COLO829 (cell line): ENCODE results near the gene CD44.

Experiments
- DNase-seq: peaks from one replicate; pipeline ENCODE4 v3.0.0; 2012; ENCODE audit warnings: low spot score

CD44 gene

GRCh38 chr11:35237860-35238715 is 99.1 kb downstream of the CD44 start:
- DNase-seq: no peak

DNA sequence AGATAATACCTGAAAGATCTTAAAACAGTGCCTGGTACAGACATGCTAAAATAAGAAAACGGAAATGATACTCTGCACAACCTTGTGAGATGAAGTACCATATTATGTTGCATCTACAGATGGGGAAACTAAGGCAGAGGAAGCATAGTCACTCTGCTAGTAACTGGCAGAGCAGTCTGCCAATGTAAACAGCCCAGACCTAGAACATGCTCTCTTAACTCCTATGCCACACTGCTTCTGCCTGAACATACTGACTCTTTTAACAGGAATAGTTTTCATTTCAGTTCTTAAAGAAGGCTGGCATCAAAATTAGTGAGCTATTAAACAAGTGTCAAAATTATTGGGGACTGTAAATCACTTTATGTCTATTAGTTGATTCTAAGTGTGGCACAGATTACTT is 99.9 kb downstream of the CD44 start:
- DNase-seq: no peak

GRCh38 chr11:35239471-35240075 is 100.6 kb downstream of the CD44 start:
- no peak for DNase-seq

DNA sequence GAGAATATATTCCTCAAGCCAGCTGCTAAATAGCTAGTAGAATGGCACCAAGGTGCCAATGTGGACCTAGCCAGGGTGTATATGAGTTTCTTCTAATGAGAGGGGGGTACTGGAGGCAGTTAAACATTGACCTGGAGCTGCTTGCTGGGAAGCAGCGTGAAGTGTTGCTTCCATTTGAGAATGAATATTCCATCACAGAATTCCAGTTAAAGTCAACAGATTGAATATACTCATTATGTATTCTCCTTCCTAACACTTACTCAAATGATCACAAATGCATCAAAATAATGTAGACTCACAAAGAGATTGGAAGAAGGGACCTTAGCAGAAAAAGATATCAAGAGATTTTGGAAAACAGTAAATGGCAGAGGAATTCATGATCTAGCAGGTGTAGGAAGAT is 102.1 kb downstream of the CD44 start:
- DNase-seq: no peak

DNA sequence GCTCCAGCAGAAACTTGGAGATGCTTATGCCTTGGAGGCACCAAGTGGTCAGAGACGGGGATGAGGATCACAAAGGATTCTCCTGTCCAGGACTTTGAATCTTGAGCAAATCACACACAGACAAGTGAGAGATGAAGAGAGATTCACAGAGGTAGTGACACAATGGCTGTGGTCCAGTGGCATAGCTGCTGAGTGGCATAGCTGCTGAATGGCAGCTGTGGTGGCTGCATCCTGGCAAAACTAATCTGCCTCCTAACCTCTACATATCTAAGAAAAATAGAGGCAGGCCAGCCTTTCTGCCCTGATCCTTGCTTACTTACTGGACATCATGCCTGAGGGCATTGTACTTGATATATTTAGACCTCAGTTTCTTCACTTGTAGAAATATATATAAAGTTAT is 102.6 kb downstream of the CD44 start:
- no peak for DNase-seq

DNA sequence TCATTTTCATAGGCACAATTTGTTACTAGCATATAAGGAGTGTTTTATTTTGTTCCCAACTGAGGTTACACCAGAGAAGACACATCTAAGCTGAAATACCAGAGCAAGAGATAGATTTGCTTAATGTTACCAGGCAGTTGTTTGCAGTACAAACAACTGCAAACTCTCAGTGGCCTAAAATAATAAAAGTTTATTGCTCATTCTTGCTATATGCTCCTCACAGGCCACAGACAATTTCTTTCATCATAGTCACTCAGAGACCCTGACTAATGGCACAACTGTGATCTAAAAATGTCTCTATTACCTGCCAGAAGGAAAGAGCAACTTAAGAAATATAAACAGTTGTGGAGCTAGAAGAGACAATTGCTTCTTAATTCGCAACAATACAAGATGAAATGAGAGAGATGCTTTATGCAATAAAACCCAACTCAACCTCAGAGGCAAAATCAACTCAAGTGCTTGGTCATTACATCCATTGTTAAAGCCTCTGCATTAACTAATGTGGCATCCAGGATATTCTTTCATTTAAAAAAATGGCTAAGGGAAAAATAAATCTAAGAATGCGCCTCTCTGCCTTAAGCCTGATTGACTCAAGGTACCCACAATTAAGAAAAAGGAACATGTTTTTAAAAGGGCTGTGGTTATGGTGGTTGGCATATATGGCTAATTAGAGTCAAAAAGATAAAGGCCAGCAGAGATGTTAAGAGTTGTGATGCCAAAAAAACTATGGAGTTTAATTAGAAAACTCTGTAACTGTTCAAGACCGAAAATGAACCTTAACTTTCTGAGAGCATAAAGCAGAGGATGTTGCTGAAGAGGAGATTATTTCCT is 103.7 kb downstream of the CD44 start:
- DNase-seq: no peak

DNA sequence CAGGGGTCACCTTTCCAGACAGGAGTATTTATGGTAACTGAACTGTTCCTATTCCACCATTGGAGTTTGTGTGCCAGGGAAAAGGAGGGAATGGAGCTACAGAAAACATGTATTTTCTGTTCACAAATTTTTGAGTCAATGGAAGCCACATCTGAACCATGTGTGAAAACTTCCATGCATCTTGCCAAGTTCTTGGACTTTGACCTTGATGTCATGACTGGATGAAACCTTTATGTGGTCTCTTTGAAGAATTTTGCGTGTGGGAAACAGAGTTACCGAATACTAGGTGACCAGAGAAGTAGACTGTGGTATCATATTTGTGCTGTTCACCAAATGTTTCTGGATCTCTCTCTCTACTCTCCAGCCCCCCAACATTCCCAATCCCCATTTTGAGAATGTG is 104.8 kb downstream of the CD44 start:
- DNase-seq: no peak

GRCh38 chr11:35245056-35245455 is 106.1 kb downstream of the CD44 start:
- no peak for DNase-seq

DNA sequence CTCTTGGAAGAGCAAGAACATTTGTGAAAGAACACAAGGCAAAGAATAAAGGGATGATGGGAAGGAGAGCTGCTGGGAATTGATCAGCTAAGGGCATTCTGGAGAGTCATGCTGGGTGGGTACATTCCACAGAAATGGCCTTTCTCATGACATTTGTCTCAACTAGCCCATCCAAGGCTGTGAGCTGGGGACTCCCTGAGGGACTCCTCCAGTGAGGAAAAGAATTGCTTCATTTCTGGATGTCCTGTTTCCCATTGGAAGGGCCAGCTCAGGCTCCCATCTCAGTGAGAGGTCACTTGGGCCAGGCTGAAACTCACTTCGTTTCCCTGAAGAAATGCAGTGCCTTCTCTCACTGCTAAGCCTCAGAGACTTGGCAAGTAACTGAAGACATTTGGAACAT is 106.8 kb downstream of the CD44 start:
- DNase-seq: no peak

DNA sequence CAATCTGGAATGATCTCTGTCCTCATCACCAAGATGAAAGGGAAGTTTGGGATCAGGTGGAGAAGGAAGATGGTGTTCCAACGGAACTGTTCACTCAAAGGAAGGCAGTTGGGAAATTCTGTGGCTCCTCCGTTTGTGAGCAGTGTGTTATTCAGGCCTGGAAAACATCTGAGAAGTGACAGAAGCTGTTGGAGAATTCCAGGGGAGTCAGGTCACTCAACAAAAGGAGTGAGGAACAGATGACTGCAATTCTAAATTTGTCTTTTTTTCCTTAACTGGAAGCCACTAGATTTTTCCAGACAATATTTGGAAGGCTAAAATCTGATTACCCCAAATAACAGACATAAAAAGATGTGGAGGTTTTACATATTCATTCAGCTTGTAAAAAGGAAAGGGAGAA is 107.8 kb downstream of the CD44 start:
- no peak for DNase-seq

DNA sequence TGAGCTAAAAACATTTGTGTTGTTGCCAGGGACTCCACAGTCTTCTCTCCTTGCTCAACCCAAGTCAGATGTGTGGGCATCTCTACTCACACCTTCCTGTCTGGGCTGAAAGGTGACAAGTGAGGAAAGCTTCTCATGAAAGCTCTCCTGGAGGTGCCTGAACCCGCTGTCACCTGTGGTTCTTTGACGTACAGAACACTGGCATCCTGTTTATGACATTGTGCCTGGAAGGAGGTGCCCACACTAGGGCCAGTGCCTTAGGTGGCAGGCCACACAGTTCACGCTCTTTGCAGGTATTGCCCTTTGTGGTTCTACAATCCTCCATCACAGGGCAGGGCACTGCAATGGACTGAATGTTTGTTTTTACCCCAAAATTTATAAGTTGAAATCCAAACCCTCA is 108.5 kb downstream of the CD44 start:
- no peak for DNase-seq

- DNase-seq: no peak
Observed at GRCh38 chr11:35247863-35248262, 108.9 kb downstream of the CD44 start.

DNA sequence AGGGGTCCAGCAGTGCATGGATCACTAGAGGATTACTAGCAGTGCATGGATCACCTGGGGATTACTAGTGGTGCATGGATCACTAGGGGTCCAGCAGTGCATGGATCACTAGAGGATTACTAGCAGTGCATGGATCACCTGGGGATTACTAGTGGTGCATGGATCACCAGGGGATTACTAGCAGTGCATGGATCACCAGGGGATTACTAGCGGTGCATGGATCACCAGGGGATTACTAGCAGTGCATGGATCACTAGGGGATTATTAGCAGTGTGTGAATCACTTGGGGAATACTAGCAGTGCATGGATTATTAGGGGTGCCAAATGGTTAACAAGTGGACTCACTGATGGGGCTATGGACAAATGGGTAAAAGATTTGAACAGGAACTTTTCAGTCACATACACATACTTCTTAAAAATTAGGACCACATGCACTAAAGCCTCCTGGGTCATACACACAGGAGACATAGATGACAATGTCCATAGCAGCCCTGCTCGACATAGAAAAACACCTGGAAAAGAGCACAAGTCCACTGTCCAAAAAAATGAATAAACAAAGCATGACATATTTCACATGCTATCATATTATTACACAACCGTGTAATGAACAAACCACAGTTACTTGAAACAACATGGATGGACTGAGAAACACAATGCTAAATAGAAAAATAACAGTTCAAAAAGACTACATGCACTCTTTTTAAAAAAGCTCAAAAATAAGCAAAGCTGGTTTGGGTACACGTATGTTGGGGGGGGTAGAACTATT is 109.8 kb downstream of the CD44 start:
- DNase-seq: no peak

- no peak for DNase-seq
Observed at GRCh38 chr11:35250192-35250591, 111.2 kb downstream of the CD44 start.

DNA sequence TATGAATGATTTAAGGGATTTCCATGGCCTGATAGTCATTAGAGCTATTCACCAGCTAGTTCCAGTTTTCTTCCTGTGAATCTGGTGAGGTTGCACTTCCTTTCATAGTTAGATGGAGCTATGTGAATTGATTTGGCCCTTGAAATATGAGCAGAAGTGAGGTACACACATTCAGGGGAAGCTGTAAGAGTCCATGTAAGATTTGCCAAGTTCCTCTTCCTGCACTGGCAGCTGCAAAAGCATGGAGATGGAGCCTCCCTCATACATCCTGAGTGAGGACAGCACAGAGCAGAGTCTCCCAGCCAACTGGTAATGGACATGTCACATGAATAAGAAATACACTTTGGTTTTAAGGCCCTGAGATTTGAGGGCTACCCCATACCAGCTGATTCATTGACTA is 111.7 kb downstream of the CD44 start:
- DNase-seq: no peak

- DNase-seq: no peak
Observed at GRCh38 chr11:35253237-35253636, 114.3 kb downstream of the CD44 start.

- no peak for DNase-seq
Observed at GRCh38 chr11:35255514-35255913, 116.5 kb downstream of the CD44 start.

DNA sequence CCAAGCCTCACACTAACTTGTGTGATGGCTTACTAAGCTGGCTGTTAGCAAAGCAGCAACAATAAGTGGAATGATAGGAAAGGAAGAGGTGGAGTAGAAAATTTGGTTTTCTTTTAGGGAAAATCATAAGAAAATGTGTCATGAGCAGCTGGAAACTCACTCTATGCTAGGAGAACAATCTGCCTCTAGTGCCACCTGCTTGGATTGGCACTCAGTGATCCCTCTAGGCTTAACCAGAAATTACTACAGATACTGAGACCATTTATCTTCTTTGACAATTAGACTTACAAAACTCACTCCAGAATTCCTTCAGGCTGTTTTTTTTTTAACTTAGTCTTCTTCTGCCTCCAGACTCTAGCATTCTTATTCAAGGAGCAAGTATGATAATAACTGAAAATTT is 117.3 kb downstream of the CD44 start:
- DNase-seq: no peak

DNA sequence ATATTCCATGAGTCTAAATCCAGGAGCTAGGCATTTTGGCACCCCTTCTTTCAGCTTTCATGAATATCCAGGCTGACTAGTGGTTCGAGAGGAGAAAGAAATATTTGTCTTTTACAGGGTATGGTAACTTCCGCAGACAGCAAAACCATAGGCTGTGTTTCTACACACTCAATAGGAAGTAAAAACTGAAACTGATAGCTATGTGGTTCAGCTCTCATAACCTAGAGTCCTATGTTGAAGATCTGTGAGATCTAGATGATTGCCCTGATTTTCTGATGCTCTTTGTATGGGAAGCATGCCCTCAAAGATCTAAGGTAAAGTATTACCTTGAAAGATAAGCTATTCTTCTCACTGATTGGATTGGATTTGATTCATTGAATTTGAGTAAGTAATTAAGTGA is 118.3 kb downstream of the CD44 start:
- no peak for DNase-seq

- DNase-seq: no peak
Observed at GRCh38 chr11:35259529-35259928, 120.6 kb downstream of the CD44 start.

- no peak for DNase-seq
Observed at GRCh38 chr11:35260342-35260985, 121.5 kb downstream of the CD44 start.

DNA sequence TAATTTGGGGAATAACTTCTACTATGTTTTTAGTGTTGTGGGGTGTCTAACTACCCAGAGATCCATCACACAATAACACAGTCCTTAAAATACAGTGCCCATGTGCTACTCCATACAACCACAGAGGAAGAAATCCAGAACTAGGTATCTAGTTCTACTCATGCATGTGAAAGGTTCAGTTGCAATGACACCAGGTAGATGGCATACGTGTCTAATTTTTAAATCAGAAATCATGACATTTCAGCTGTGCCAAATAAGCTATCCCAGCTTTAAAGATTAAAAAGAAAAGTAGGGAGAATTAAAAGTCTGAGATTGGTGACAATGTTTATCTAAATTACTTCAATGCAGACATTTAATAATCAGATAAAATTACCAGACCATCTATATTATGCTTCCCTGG is 122.2 kb downstream of the CD44 start:
- no peak for DNase-seq
